HG02678 (cell line): ENCODE measurements around the gene GREB1.

Source experiments
- ATAC-seq: cut with Tn5 transposase; IDR thresholded peaks from one replicate; pipeline ENCODE4 v1.9.1; 2021; ENCODE audit warnings: mild to moderate bottlenecking, moderate library complexity; ENCODE audit not compliant: unreplicated experiment

Gene GREB1

DNA sequence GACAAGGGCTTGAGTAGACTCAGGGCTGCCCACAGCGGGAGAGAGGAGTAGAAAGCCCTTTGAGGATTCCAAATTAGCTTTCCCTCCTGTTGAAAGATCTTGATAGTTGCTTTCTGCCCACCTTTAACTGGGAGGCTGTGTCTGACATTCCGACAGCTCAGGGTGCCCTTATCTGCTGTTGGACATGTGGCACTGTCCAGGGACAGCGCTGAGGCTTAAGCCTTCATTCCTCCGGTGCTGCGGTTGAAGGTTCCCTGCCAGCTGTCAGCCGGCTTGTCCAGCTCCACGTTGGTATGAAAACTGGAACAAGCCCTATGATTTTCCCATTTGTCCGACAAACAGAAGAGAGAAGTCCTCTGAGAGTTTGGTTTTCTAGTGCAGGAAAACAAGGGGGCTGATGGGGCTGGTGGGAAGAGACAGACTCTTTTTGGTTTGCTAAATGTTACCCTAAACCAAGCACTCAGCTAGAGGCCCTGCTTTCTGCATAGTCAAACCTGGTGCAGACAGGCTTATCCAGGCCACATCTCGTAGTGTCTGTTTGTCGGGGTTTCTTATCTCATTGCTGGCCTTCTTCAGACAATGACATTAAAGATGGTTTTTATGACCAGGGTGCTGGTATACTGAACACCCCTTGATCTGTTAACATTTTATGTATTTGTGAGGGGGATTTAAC lies 24.5 kb downstream of the GREB1 start:
- ATAC-seq: no peak

GRCh38 chr2:11559066-11559785 lies 25.4 kb downstream of the GREB1 start:
- ATAC-seq: no peak

GRCh38 chr2:11559786-11560155 lies 25.9 kb downstream of the GREB1 start:
- ATAC-seq: no peak

DNA sequence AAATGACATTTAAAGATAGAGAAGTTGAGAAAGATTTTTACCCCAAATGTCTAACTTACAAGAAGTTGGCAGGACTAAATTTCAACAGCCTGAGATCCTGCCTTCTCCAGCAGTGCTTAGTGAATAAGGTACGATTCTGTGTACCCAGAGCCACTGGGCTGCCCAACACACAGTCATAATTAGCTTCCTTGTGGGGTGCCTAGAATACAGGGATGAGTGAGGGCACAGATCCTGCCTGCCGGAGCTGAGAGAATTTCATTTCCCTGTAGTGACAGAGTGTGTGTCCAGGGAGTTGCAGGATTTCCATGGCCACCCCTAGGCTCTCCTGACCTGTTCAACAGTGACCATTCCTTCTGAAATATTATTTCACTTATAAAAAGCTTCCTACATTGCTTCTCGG lies 27.0 kb downstream of the GREB1 start:
- no peak for ATAC-seq

DNA sequence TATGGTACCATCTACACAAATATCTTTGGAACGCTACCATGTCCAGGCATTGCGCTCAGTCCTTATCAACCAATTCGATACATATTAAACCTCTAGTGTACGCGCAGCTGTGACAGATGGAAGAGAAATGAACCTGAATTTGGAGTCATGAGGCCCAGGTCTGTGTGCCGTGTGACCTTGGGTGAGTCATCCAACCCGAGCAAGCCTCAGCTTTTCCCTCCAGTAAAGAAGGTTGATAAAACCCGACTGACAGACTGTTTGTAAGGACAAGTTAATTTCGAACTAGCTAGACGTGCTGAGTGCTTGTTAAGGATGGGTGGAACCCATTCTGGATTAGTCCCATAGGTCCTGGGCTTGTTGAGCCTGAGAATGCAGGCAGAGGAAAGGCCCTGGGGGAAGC lies 28.2 kb downstream of the GREB1 start:
- ATAC-seq: no peak

- no peak for ATAC-seq
Measured at GRCh38 chr2:11562476-11562875, 28.6 kb downstream of the GREB1 start.

- no peak for ATAC-seq
Measured at GRCh38 chr2:11563784-11564666, 30.2 kb downstream of the GREB1 start.

- no peak for ATAC-seq
Measured at GRCh38 chr2:11564816-11565567, 31.1 kb downstream of the GREB1 start.

GRCh38 chr2:11566383-11566782 lies 32.5 kb downstream of the GREB1 start:
- no peak for ATAC-seq

DNA sequence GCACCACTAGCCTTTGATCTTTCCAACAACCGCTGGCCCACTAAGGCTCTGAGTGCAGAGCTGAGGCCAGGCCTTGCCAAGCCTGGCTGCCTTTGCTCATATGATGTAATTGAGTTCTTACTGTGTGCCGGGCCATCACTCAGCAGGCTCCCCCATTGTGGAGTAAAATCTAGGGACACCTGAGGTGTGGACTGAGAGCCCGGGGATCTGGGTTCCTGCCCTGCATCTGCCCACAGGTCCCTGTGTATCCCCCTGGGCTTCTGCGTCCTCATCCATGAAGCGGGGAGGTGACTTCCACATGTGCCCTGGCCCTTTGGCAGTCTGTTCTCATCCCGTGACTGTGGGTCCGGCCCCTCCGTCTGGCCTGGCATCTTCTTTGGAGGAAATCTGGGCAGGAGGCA lies 33.8 kb downstream of the GREB1 start:
- no peak for ATAC-seq

DNA sequence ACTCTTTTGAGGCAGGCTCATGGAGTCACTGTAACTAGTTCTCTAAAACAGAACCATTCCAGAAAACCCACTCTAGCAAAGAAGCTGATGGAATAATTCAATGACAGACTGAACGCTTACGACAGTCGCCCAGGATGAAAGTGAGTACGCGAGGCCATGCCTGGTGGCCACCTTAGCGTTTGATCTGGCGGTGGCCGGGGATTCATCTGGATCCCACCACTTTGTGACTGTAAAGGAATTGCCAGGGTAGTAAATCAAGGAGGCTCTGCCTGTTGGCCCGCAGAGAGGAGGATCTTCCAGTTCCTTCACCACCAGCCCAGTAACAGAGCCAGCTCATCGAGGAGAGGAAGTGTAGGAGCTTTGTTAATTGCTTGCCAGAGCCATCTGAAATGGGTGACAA lies 34.6 kb downstream of the GREB1 start:
- ATAC-seq: no peak

- ATAC-seq: no peak
Measured at GRCh38 chr2:11569636-11570035, 35.8 kb downstream of the GREB1 start.

DNA sequence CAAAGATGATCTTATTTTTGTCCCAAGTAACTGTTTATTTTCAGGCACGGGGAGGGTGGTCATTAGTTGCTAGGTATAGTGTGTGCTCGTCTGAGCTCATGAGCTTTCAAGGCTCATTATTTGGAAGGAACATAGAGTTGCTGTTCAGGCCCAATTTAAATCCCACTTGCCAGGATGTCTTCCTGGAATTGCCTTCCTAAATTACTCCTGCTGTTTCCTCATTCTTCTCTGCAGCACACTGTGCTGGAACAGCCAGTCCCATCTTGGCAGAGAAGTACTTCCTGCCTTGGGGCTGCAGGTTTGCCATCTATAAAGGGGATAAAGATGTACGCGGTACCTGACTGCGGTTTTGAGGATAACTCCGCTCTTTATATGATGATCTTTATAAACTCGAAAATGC lies 37.3 kb downstream of the GREB1 start:
- ATAC-seq: no peak

DNA sequence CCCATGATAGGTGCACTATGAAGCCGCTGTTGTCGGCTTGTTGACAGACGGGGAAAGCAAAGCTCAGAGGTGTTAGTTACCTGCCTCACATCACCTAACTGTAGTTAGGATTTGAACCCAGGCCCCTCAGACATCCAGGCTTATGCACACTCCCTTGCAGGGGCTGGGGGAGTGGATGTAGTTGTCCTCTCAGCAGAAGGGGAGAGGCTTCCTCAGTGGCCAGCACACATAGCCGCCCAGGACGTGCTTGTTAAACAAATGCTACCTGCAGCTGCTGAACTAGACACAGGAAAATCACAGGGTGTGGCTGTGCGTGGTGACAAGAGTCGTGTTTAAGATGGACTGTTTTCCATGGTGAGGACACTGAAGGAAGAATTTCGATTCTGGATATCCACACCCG lies 39.2 kb downstream of the GREB1 start:
- no peak for ATAC-seq

GRCh38 chr2:11573418-11574175 lies 39.8 kb downstream of the GREB1 start:
- no peak for ATAC-seq

DNA sequence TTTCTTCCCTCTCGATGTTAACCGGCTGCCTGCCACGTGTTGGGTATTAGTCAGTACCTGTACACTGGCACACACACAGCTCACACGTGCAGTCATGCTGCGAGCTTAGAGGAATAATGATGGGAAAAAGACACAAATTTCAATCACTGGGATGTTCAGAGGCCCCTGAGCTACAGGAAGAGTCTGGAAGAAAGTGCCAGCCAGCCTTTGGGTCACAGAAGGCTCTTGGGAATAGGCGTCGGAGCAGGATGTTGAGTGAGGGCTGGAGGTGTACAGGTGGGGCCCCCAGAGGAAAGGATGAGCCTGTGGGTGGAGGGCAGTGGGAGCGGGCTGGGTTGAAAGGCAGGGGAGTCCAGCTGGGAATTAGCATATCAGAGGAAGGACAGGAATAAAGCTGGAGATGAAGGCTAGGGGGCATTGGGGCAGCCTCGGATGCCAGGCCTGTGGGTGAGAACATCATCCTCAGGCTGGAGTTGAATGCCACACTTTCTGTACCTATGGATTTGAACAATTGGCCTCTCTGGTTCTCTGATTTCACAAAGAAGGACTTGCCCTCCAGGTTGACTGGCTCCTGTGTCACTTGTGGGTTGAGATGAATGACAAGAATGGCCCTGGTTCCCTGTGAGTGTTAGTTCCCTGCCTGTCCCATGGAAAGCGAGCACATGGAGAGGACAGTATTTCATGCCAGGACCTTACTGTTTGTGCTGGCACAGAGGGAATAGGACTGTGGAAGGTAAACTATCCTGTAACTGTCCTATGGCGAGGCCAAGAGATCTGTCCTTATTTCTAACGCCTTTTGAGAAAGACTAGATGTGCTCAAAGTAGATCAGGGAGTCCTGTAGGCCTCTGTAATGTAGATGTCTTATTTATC lies 40.6 kb downstream of the GREB1 start:
- no peak for ATAC-seq

- no peak for ATAC-seq
Measured at GRCh38 chr2:11576398-11576797, 42.6 kb downstream of the GREB1 start.

- ATAC-seq: no peak
Measured at GRCh38 chr2:11577101-11577883, 43.4 kb downstream of the GREB1 start.
